ENCODE measurements around the gene DYRK2.

The DYRK2 gene

GRCh38 chr12:67645601-67646000, 2.9 kb upstream of the DYRK2 start:
- in situ Hi-C loops (cut with HindIII; ENCODE audit: low sequenced_read_pairs) = no loop called here

- in situ Hi-C loops (cut with HindIII; ENCODE audit: low sequenced_read_pairs) = no loop called here
Observed at GRCh38 chr12:67646775-67647174, 1.8 kb upstream of the DYRK2 start.

- in situ Hi-C loops (cut with HindIII; ENCODE audit: low sequenced_read_pairs) = no loop called here
Observed at GRCh38 chr12:67647181-67647798, 1.3 kb upstream of the DYRK2 start.

- in situ Hi-C loops (cut with HindIII; ENCODE audit: low sequenced_read_pairs) = no loop called here
Observed at GRCh38 chr12:67647799-67648520, 585 bp upstream of the DYRK2 start.

GRCh38 chr12:67649261-67649569, 670 bp downstream of the DYRK2 start:
- in situ Hi-C loops (cut with HindIII; ENCODE audit: low sequenced_read_pairs) = no loop called here

- in situ Hi-C loops (cut with HindIII; ENCODE audit: low sequenced_read_pairs) = no loop called here
Observed at GRCh38 chr12:67649570-67650387, 1.2 kb downstream of the DYRK2 start.

GRCh38 chr12:67650388-67651131, 2.0 kb downstream of the DYRK2 start:
- in situ Hi-C loops (cut with HindIII; ENCODE audit: low sequenced_read_pairs) = no loop called here

GRCh38 chr12:67651132-67651695, 2.7 kb downstream of the DYRK2 start:
- in situ Hi-C loops (cut with HindIII; ENCODE audit: low sequenced_read_pairs) = no loop called here

- in situ Hi-C loops (cut with HindIII; ENCODE audit: low sequenced_read_pairs) = no loop called here
Observed at GRCh38 chr12:67655829-67656228, 7.3 kb downstream of the DYRK2 start.

- in situ Hi-C loops (cut with HindIII; ENCODE audit: low sequenced_read_pairs) = no loop called here
Observed at GRCh38 chr12:67656251-67656650, 7.7 kb downstream of the DYRK2 start.

GRCh38 chr12:67658486-67658885, 9.9 kb downstream of the DYRK2 start:
- in situ Hi-C loops (cut with HindIII; ENCODE audit: low sequenced_read_pairs) = no loop called here

- in situ Hi-C loops (cut with HindIII; ENCODE audit: low sequenced_read_pairs) = no loop called here
Observed at GRCh38 chr12:67659292-67659691, 10.7 kb downstream of the DYRK2 start.

- in situ Hi-C loops (cut with HindIII; ENCODE audit: low sequenced_read_pairs) = no loop called here
Observed at GRCh38 chr12:67661311-67662021, 12.9 kb downstream of the DYRK2 start.

GRCh38 chr12:67662910-67663538, 14.5 kb downstream of the DYRK2 start:
- in situ Hi-C loops (cut with HindIII; ENCODE audit: low sequenced_read_pairs) = no loop called here

GRCh38 chr12:67664171-67664570, 15.6 kb downstream of the DYRK2 start:
- in situ Hi-C loops (cut with HindIII; ENCODE audit: low sequenced_read_pairs) = no loop called here

GRCh38 chr12:67665679-67666078, 17.1 kb downstream of the DYRK2 start:
- in situ Hi-C loops (cut with HindIII; ENCODE audit: low sequenced_read_pairs) = no loop called here

- in situ Hi-C loops (cut with HindIII; ENCODE audit: low sequenced_read_pairs) = no loop called here
Observed at GRCh38 chr12:67666605-67667004, 18.1 kb downstream of the DYRK2 start.

- in situ Hi-C loops (cut with HindIII; ENCODE audit: low sequenced_read_pairs) = no loop called here
Observed at GRCh38 chr12:67667276-67668073, 18.9 kb downstream of the DYRK2 start.

Data from endothelial cell of hepatic sinusoid (primary cell).